ENCODE data around the gene ALK. TPM values are rescaled to one million over a fixed set of nuclear protein-coding genes. Genes with fewer than 3 reads are reported as not detected.

ALK gene
- total and polyA plus RNA-seq, 7 donors = 0.31 to 2.9 (median 1.2) TPM; not detected in 1

DNA sequence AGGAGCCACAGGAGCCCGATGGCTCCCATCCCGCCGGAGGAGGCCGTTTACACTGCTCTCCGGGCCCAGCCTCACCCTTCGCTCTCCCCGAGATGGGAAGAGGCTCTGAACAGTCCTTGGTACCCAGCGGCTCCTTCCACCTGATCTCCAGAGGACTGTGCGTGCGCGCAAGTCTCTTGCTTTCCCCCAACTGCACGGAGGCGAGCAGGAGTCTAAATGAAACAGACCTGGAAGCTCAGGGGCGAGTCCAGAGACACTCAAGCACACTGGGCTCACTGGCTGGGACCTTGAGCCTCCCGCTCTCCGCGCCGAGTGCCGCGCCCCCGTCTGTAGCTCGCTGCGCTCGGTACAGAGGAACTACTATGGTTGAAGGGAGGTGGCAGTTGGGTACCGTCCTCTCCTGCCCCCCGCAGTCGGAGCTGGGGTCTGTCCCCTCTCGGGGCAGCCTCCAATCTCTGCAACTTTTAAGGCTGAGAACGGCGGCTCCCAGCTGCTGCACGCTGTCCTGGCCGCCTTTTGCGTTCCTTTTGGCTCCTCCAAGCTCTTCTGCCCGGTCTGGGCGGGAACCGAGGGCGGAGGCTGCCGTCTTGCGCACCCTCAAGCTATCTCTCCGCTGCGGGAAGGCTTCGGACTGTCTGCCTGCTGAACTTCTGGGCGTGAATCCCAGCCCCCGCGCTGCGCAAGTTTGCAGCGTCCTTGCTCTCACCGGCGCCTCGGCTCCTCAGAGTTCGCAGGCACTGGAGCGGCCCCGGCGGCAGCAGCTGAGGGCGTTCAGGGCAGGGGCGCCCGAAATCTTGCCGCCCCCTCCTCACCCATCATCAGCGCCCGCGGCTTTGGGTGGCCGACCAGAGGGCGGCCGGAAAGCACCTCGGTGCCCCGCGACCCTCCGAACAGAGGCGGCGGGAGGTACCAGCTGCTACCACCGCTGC is 491 bp downstream of the ALK start:
- TF ChIP-seq EP300 (IDR thresholded peaks at IDR 0.05) (no peak), POLR2A (IDR thresholded peaks at IDR 0.05) (no peak), POLR2AphosphoS5 (IDR thresholded peaks at IDR 0.05) (no peak)
- TF ChIP-seq, protein P1, sequence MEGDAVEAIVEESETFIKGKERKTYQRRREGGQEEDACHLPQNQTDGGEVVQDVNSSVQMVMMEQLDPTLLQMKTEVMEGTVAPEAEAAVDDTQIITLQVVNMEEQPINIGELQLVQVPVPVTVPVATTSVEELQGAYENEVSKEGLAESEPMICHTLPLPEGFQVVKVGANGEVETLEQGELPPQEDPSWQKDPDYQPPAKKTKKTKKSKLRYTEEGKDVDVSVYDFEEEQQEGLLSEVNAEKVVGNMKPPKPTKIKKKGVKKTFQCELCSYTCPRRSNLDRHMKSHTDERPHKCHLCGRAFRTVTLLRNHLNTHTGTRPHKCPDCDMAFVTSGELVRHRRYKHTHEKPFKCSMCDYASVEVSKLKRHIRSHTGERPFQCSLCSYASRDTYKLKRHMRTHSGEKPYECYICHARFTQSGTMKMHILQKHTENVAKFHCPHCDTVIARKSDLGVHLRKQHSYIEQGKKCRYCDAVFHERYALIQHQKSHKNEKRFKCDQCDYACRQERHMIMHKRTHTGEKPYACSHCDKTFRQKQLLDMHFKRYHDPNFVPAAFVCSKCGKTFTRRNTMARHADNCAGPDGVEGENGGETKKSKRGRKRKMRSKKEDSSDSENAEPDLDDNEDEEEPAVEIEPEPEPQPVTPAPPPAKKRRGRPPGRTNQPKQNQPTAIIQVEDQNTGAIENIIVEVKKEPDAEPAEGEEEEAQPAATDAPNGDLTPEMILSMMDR (IDR thresholded peaks at IDR 0.05) = no peak
- intact Hi-C loops (cut with DNase I) = no loop called here
- peaks cover 0 to 5% (median 0%) of the 10 kb centered on the region in 4 donors for H3K9me3 ChIP-seq
- peak overlapping the region; percentile 9 to 53 (median 44) for H3K4me3 ChIP-seq
- peaks cover 0 to 70% (median 55%) of the 10 kb centered on the region in 3 donors for H3K27me3 ChIP-seq
- H3K36me3 ChIP-seq = no peaks in the 10 kb centered on the region
- 2 to 10% methylated on average over 71 of the region's 71 CpGs for WGBS, 2 donors
- no peak for DNase-seq
- H3K4me1 ChIP-seq = peaks cover 0 to 32% (median 24%) of the 10 kb centered on the region in 4 donors
- no peak overlapping the region for H3K27ac ChIP-seq

DNA sequence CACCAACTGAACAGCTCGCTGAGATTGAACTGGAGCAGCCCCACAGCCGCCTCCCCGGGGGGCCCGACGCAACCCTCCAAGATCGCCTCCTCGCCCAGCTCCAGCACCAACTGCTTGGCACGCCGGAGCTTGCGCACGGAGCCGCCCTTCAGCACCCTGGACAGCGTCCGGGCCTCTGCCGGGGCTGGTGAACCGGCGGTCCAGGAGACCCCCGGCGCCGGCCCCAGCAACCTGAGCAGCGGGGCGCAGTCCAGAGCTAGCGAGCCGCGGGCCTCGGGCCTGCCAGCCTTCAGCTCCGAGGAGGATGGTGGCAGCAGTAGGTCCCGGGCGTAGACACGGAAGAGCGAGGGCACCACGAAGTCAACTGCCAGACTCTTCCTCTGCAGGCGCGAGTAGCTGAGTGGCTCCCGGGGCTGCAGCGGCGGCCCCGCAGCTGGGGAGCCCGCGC is 1.2 kb downstream of the ALK start:
- no peak for DNase-seq
- WGBS, 2 donors = 3 to 16% methylated on average over 40 of the region's 40 CpGs
- Histone ChIP-seq H3K27me3 (peaks cover 0 to 74% (median 55%) of the 10 kb centered on the region in 3 donors), H3K4me3 (peak overlapping the region; percentile 9 to 53 (median 44)), H3K36me3 (no peaks in the 10 kb centered on the region), H3K27ac (no peak overlapping the region), H3K9me3 (peaks cover 0 to 5% (median 0%) of the 10 kb centered on the region in 4 donors), H3K4me1 (peaks cover 0 to 32% (median 24%) of the 10 kb centered on the region in 4 donors)
- intact Hi-C loops (cut with DNase I) = no loop called here
- no peak for TF ChIP-seq POLR2AphosphoS5 (IDR thresholded peaks at IDR 0.05)
- TF ChIP-seq, protein P1 (IDR thresholded peaks at IDR 0.05) = no peak
- no peak for TF ChIP-seq EP300 (IDR thresholded peaks at IDR 0.05)
- no peak for TF ChIP-seq POLR2A (IDR thresholded peaks at IDR 0.05)

DNA sequence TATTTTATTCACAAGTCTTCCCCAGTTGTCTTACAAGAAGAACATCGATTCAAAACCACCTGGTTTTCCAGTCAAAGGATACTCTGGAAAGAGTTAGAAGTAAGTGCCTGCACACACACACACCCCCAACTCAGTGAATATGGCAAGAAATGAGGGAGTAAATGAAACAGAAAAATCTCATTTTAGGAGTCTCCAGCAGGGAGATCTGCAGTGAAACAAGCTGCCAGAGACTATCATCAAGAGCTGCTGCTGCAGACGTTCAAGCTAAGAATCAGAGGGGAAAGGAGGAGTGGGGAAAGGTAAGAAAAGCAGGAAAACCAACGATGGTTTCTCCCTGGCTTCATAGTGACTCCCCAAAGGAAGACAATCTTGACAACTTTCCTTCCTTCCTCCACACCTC is 2.4 kb downstream of the ALK start:
- Histone ChIP-seq H3K4me3 (peak overlapping the region in 1 of 4 donors; percentile 53), H3K4me1 (peaks cover 0 to 32% (median 24%) of the 10 kb centered on the region in 4 donors), H3K9me3 (peaks cover 0 to 5% (median 0%) of the 10 kb centered on the region in 4 donors), H3K36me3 (no peaks in the 10 kb centered on the region), H3K27me3 (peaks cover 0 to 74% (median 55%) of the 10 kb centered on the region in 3 donors), H3K27ac (no peak overlapping the region)
- 50 to 53% methylated on average over 3 of the region's 3 CpGs for WGBS, 2 donors
- TF ChIP-seq POLR2A (IDR thresholded peaks at IDR 0.05) (no peak), POLR2AphosphoS5 (IDR thresholded peaks at IDR 0.05) (no peak), EP300 (IDR thresholded peaks at IDR 0.05) (no peak)
- TF ChIP-seq, protein P1 (IDR thresholded peaks at IDR 0.05) = no peak
- intact Hi-C loops (cut with DNase I) = no loop called here
- DNase-seq = no peak

DNA sequence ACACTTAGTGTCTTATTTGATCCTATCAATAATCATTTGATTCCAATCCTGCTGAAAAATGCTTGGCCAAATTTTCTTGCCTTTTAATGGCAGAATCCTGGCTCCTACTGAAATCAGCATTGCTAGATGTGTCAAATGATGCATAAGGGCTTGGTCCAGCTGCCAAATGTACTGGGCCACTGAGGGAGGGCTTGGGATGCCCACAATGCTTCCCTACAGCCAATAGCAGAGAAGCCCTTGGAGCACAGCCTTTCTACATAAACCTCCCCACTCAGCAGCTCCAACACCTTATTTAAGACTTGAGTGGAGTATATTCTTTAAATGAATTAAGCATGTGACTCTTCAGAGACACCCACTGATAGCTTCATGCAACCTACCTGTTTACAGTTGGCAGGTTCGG is 3.6 kb downstream of the ALK start:
- H3K36me3 ChIP-seq = no peaks in the 10 kb centered on the region
- intact Hi-C loops (cut with DNase I) = no loop called here
- H3K4me1 ChIP-seq = peaks cover 0 to 30% (median 24%) of the 10 kb centered on the region in 4 donors
- H3K4me3 ChIP-seq = no peak overlapping the region
- 79 to 80% methylated on average over 1 of the region's 1 CpG for WGBS, 2 donors
- no peak for TF ChIP-seq POLR2A (IDR thresholded peaks at IDR 0.05)
- TF ChIP-seq POLR2AphosphoS5 (IDR thresholded peaks at IDR 0.05) = no peak
- TF ChIP-seq, protein P1 (IDR thresholded peaks at IDR 0.05) = no peak
- TF ChIP-seq EP300 (IDR thresholded peaks at IDR 0.05) = no peak
- no peak for DNase-seq
- peaks cover 0 to 71% (median 51%) of the 10 kb centered on the region in 3 donors for H3K27me3 ChIP-seq
- peaks cover 0 to 5% (median 0%) of the 10 kb centered on the region in 4 donors for H3K9me3 ChIP-seq
- no peak overlapping the region for H3K27ac ChIP-seq

Data from sigmoid colon (tissue), 7 donors.